COR-L47 (cell line): ENCODE measurements around the gene CEP76.
"Not testable (repeated sequence)": the region's sequence is repeated elsewhere in the genome, so short reads cannot be mapped to it uniquely, and the experiment has no call there.

Source experiments
- DNase-seq: peaks from one replicate; lab custom pipeline; 2025; lab: John Stamatoyannopoulos, UW

The CEP76 gene

DNA sequence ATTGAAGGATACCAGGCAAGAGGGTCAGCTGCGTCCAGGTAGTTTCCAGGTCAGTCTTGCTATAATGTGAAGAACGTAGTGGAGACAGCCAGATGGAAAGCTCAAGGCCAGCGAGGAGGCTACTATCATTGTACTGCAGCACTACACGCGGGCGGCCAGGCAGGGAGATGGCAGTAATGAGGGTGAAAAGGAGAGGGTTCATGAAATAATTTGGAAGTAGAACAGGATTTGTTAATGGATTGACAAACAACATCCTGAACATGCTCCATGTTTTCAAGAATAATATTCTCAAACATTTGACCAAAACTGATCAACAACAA, 61.7 kb downstream of the CEP76 start:
- no peak for DNase-seq

DNA sequence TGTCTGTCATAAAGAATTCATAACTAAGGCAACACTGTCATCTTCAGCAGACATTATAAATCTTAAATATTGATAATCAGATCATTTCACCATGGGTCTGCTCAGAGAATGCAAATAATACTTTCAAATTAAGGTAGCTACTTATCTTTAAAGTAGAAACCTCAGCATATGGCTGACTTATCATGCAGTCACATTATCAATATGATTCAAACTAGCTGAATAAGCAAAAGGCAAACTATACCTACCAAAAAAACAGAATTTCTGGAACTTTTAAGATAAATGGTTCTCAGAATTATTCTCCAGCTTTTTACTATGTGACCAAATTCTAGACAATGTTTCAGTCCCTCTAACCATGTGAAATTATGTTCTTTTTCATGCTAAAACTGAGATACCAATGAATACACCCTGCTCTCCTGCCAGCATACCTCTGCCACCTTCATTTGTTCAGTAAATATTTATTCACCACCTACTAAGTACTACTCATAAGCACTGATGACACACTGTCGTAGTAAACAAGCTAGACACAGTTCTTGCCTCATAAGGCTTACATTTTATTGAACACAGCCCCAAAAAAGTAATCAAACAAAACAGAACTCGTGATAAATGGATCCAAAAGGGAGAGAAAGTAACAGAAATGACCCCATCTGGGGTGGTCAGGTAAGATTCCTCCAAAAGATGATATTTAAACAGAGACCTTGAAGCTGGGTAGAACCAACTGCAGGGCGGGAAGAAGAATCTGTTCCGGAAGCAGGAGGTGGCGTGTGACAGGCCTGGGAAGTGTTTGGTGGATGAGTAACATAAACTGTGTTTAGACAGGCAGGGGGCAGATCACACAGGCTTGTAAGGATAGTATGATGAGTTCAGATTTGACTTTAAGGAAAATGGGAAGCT, 62.3 kb downstream of the CEP76 start:
- DNase-seq = no peak

DNA sequence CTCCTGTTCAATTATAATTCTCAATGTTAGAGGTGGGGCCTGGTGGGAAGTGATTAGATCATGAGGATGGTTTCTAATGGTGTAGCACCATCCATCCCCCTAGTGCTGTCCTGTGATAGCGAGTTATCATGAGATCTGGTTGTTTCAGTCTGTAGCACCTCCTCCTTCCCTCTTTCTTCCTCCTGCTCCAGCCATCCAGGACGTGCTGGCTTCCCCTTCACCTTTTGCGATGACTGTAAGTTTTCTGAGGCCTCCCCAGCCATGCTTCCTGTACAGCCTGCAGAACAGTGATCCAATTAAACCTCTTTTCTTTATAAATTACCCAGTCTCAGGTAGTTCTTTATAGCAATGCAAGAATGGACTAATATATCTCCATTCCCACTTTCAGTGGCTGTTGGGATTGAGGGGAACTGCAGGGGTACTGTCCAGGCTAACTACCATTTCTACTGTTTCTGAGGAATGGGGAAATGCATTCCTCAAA, 63.8 kb downstream of the CEP76 start:
- no peak for DNase-seq

DNA sequence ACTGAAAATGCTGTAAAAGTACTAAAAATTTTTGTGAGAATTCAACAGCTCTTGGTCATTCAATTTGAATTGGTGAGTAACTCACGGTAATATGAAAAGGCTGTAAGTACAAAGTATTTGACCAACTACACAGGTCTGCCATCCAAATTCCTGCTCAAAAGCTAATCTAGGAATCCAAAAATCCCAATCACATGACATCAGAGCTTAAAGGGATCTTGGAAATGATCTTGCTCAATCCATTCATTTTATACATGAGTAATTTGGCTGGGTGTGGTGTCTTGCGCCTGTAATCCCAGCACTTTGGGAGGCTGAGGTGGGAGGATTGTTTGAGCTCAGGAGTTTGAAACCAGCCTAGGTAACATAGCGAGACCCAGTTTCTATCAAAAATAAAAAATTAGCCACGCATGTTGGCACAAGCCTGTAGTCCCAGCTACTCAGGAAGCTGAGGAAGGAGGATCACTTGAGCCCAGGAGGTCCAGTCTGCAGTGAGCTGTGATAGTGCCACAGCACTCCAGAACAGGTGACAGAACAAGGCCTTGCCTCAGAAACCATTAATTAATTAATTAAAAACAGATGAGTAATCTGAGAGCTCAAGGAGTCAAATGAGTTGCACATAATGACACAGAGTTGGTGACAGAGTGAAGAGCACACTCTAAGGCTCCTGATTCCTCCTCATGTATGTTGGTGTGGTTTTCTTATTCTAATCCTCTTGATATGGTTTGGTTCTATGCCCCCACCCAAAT, 64.5 kb downstream of the CEP76 start:
- DNase-seq = no peak

DNA sequence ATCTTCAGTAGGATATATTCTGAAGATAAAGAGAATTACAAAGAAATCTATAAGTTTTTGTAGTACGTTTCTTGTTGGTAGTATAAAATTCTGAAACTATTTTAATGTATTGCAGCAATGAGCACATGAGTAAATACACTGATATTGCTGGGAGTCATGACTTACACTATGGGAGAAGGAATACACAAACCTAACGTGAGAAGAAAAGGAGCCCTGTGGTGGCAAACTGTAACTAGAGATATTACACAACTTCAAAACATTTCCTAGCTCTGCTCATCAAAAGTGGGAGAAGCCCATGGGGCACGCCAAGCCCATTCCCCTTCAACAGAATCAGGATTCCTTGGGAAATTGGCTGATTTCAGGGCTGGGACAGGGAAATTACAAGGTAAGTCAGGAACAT, 65.1 kb downstream of the CEP76 start:
- no peak for DNase-seq

DNA sequence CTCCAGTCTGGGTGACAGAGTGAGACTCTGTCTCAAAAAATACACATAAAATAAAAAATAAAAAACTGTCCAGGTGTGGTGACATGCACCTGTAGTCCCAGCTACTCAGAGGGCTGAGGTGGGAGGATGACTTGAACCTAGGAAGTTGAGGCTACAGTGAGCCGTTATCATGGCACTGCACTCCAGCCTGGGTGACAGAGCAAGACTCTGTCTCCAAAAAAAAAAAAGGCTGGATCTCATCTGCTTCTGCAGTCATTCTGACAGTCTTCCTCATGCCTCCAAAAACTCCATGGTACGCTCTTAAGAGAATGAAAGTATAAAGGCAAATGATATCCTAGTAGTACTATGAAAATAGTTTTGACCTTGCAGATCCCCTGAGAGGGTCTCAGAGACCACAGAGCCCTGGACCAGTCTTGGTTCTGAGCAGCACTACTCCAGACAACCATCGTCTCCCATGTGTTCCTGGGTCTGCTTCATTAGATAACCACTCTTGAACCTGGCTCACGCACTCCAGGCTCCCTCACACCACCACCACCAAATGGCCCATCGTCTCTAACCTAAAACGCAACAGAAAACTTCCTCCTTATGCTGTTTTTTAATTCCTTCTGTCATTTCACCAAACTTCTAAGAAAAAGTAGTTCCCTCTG, 70.6 kb downstream of the CEP76 start:
- no peak for DNase-seq

DNA sequence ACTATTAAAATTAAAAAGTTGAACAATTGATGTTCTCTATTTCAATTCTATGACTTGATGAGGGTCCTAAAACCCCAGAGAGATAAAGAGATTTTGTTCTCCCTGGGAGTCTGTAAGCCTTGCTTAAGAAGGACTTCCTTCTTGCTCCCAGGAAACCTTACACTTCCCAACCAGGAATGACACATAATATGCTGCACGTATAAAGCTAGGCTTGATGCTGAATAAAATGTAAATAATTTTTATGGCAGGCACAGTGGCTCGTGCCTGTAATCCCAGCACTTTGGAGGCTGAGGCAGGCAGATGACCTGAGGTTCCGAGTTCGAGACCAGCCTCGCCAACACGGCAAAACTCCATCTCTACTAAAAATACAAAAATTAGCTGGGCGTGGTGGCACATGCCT, 72.4 kb downstream of the CEP76 start:
- DNase-seq = no peak

DNA sequence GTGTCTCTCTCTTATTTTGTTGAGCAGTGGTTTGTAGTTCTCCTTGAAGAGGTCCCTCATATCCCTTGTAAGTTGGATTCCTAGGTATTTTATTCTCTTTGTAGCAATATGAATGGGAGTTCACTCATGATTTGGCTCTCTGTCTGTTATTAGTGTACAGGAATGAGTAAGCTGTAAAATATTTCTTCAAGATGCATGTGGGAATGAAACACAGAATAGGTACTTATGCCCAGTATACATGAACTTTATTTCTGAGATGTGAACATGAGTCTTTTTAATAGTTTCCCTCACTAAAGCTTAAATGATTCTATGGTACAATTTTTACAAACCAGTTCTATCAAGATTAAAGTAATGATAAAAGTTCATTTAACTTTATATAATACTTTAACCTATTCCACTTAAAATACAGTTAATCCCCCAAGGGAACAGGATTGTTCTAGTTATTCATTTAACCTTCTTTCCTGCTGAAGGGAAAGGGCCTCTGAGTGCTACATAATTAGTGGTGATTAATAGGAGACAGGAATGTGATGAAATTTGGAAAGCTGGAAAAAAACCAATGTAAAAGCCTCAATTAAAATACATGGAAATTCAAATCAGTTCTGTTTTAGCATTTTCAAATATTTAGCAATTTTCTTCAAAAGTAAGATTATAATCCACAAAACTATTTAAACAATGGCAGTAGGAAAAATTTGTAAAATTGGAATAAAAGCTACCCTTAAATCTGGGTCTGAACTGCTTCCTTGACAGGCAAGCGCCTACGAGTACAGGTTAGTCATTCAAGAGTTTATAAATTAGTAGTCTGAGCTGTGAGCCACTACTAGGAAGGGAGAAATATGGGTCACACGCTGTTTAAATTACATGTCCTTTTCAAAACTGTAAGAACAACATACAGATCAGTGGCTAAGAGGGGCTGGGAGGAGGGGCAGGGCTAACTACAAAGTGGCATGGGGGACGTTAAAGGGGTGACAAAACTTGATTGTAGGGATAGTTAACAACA, 73.5 kb downstream of the CEP76 start:
- no peak for DNase-seq

DNA sequence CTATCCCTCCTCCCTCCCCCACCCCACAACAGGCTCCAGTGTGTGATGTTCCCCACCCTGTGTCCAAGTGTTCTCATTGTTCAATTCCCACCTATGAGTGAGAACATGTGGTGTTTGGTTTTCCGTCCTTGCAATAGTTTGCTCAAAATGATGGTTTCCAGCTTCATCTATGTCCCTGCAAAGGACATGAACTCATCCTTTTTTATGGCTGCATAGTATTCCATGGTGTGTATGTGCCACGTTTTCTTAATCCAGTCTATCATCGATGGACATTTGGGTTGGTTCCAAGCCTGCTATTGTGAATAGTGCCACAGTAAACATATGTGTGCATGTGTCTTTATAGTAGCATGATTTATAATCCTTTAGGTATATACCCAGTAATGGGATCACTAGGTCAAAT, 75.3 kb downstream of the CEP76 start:
- not testable (repeated sequence) for DNase-seq

DNA sequence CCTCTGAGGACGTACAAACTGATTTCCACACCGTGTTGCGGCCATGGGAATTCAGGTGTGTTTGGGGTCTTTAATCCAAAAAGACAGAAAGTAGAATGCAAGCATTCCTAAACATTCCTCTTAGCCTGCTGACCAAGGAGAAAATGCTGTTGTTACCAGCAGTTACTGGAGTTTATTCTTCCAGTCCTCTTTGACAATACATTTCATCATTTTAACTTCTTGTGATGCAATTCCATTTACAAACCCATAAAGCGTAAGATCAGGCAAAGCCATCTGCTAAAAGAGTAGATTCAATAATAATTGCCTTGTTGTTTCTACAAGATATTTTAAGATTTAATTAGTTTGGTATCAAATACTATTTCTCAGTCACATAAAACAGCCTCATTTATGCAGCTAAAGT, 77.3 kb downstream of the CEP76 start:
- DNase-seq = no peak
